Osteocyte (in vitro differentiated cells): ENCODE results near the gene SLC4A2. TPM values are rescaled to one million over a fixed set of nuclear protein-coding genes. Genes with fewer than 3 reads are reported as not detected.

Source experiments
- DNase-seq: peaks from one replicate; pipeline ENCODE4 v3.0.0; 2021; ENCODE audit warnings: mixed read lengths; ENCODE audit not compliant: unreplicated experiment; ENCODE audit errors: extremely low spot score
- H3K27ac Mint-ChIP-seq: one replicate; pipeline ENCODE4 v1.8.0; 2021; ENCODE audit warnings: mild to moderate bottlenecking, mixed read lengths; ENCODE audit not compliant: unreplicated experiment
- H3K27me3 Mint-ChIP-seq: one replicate; pipeline ENCODE4 v1.8.0; 2021; ENCODE audit warnings: mixed read lengths; ENCODE audit not compliant: unreplicated experiment
- H3K36me3 Mint-ChIP-seq: one replicate; pipeline ENCODE4 v1.8.0; 2021; ENCODE audit warnings: mixed read lengths; ENCODE audit not compliant: unreplicated experiment
- H3K4me1 Mint-ChIP-seq: one replicate; pipeline ENCODE4 v1.8.0; 2021; ENCODE audit warnings: mixed read lengths; ENCODE audit not compliant: unreplicated experiment
- H3K4me3 Mint-ChIP-seq: one replicate; pipeline ENCODE4 v1.8.0; 2021; ENCODE audit warnings: mild to moderate bottlenecking, moderate library complexity, mixed read lengths; ENCODE audit not compliant: unreplicated experiment
- H3K9me3 Mint-ChIP-seq: one replicate; pipeline ENCODE4 v1.8.0; 2021; ENCODE audit warnings: mixed read lengths; ENCODE audit not compliant: unreplicated experiment
- total RNA-seq: library from RNA; stranded (reverse); gene quantifications from 2 replicates; pipeline ENCODE4 v1.2.1, GENCODE V29; 2021
- TF ChIP-seq, protein P1 (sequence below): fragments of 200-600 bp; sonication (generic); IDR thresholded peaks from 2 replicates; pipeline ENCODE4 v1.5.0; 2021; ENCODE audit warnings: antibody characterized with exemption, mild to moderate bottlenecking, moderate library complexity

SLC4A2 gene
- total RNA-seq, 1 donor from 2014 or later: 289 TPM

- no peaks in the 10 kb centered on the region for H3K9me3 Mint-ChIP-seq
- peaks cover 26% of the 10 kb centered on the region for H3K4me1 Mint-ChIP-seq
- no peak overlapping the region for H3K27ac Mint-ChIP-seq
- DNase-seq: no peak
- peaks cover 28% of the 10 kb centered on the region for H3K36me3 Mint-ChIP-seq
- TF ChIP-seq, protein P1, sequence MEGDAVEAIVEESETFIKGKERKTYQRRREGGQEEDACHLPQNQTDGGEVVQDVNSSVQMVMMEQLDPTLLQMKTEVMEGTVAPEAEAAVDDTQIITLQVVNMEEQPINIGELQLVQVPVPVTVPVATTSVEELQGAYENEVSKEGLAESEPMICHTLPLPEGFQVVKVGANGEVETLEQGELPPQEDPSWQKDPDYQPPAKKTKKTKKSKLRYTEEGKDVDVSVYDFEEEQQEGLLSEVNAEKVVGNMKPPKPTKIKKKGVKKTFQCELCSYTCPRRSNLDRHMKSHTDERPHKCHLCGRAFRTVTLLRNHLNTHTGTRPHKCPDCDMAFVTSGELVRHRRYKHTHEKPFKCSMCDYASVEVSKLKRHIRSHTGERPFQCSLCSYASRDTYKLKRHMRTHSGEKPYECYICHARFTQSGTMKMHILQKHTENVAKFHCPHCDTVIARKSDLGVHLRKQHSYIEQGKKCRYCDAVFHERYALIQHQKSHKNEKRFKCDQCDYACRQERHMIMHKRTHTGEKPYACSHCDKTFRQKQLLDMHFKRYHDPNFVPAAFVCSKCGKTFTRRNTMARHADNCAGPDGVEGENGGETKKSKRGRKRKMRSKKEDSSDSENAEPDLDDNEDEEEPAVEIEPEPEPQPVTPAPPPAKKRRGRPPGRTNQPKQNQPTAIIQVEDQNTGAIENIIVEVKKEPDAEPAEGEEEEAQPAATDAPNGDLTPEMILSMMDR: no peak
- H3K4me3 Mint-ChIP-seq: no peak overlapping the region
- no peaks in the 10 kb centered on the region for H3K27me3 Mint-ChIP-seq
Observed at GRCh38 chr7:151116603-151117440, 57.4 kb downstream of the SLC4A2 start.

DNA sequence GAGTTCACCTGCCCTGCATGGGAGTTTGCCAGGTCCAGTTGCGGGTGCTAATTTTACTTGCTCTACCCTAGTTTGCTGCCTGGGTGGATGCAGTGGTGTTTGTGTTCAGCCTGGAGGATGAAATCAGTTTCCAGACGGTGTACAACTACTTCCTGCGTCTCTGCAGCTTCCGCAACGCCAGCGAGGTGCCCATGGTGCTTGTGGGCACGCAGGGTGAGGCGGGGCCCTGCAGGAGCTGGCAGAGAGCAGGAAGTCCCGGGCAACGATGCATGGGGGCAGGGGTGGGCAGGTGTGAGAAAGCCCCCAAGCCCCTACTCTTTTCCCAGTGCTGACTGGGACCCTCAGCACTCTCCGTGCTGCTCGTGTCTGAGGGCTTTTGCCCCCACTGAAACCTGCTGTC lies 58.2 kb downstream of the SLC4A2 start:
- Mint-ChIP-seq H3K4me3 (no peak overlapping the region), H3K36me3 (peaks cover 29% of the 10 kb centered on the region), H3K9me3 (no peaks in the 10 kb centered on the region), H3K27me3 (no peaks in the 10 kb centered on the region), H3K4me1 (peaks cover 22% of the 10 kb centered on the region), H3K27ac (no peak overlapping the region)
- TF ChIP-seq, protein P1: no peak
- no peak for DNase-seq

- Mint-ChIP-seq H3K9me3 (no peaks in the 10 kb centered on the region), H3K27me3 (no peaks in the 10 kb centered on the region), H3K36me3 (peaks cover 32% of the 10 kb centered on the region), H3K4me3 (no peak overlapping the region), H3K27ac (no peak overlapping the region), H3K4me1 (peaks cover 16% of the 10 kb centered on the region)
- no peak for DNase-seq
- TF ChIP-seq, protein P1: no peak
Observed at GRCh38 chr7:151118108-151119054, 59.0 kb downstream of the SLC4A2 start.

DNA sequence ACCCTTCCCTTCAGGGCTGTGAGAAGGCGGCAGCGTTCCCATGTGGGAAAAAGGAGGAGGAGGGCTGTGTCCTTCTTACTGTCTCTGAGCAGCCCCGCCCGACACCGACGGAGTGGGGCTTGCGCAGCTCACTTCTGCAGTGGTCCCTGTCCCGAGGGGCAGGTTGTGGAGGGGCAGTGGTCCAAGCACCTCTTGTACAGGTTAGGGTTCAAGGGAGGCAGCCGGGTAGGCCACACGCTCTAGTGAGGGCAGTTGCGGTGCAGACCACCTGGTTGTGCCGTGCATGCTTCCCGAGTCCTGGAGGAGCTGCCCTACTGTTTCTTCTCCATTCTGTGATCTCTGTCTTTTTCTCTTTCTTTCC lies 59.6 kb downstream of the SLC4A2 start:
- DNase-seq: no peak
- no peak overlapping the region for H3K4me3 Mint-ChIP-seq
- H3K4me1 Mint-ChIP-seq: peaks cover 9% of the 10 kb centered on the region
- TF ChIP-seq, protein P1: no peak
- H3K27me3 Mint-ChIP-seq: no peaks in the 10 kb centered on the region
- H3K9me3 Mint-ChIP-seq: no peaks in the 10 kb centered on the region
- peaks cover 38% of the 10 kb centered on the region for H3K36me3 Mint-ChIP-seq
- no peak overlapping the region for H3K27ac Mint-ChIP-seq

GRCh38 chr7:151119902-151120301 lies 60.5 kb downstream of the SLC4A2 start:
- no peaks in the 10 kb centered on the region for H3K27me3 Mint-ChIP-seq
- no peaks in the 10 kb centered on the region for H3K9me3 Mint-ChIP-seq
- no peak for DNase-seq
- H3K4me3 Mint-ChIP-seq: no peak overlapping the region
- peaks cover 46% of the 10 kb centered on the region for H3K36me3 Mint-ChIP-seq
- H3K27ac Mint-ChIP-seq: no peak overlapping the region
- TF ChIP-seq, protein P1: no peak
- H3K4me1 Mint-ChIP-seq: peaks cover 6% of the 10 kb centered on the region
